Stimulated activated memory B cell treated with anti-CD40 and anti-IgM and Interleukin-4, amounts not matched to agents 10 μg/mL and 1 μg/mL and 100 μg/mL, for 72 hours (primary cell): ENCODE data around the gene SLIT1.

Experiments used
- ATAC-seq: fragments of 150-1000 bp; cut with Tn5 transposase; 2 replicates; pipeline ENCODE4 v1.10.0; 2021
- H3K27ac Mint-ChIP-seq: one replicate; pipeline ENCODE4 v1.8.0; 2022; ENCODE audit warnings: mild to moderate bottlenecking, mixed read lengths
- H3K27me3 Mint-ChIP-seq: one replicate; pipeline ENCODE4 v1.8.0; 2022; ENCODE audit warnings: mixed read lengths
- H3K36me3 Mint-ChIP-seq: one replicate; pipeline ENCODE4 v1.8.0; 2022; ENCODE audit warnings: mixed read lengths
- H3K4me1 Mint-ChIP-seq: one replicate; pipeline ENCODE4 v1.8.0; 2022; ENCODE audit warnings: mixed read lengths
- H3K4me3 Mint-ChIP-seq: one replicate; pipeline ENCODE4 v1.8.0; 2022; ENCODE audit warnings: mild to moderate bottlenecking, moderate library complexity, mixed read lengths
- H3K9me3 Mint-ChIP-seq: one replicate; pipeline ENCODE4 v1.8.0; 2022; ENCODE audit warnings: mixed read lengths

SLIT1 gene

GRCh38 chr10:97024168-97025073 is 161.3 kb downstream of the SLIT1 start:
- H3K27me3 Mint-ChIP-seq = no peaks in the 10 kb centered on the region
- no peak overlapping the region for H3K4me3 Mint-ChIP-seq
- H3K4me1 Mint-ChIP-seq = peaks cover 18% of the 10 kb centered on the region
- ATAC-seq = peak; percentile 47
- H3K9me3 Mint-ChIP-seq = no peaks in the 10 kb centered on the region
- no peaks in the 10 kb centered on the region for H3K36me3 Mint-ChIP-seq
- no peak overlapping the region for H3K27ac Mint-ChIP-seq

- Mint-ChIP-seq H3K27ac (no peak overlapping the region), H3K27me3 (no peaks in the 10 kb centered on the region), H3K9me3 (no peaks in the 10 kb centered on the region), H3K36me3 (no peaks in the 10 kb centered on the region), H3K4me1 (peaks cover 18% of the 10 kb centered on the region), H3K4me3 (no peak overlapping the region)
- no peak for ATAC-seq
These were observed 162.2 kb downstream of the SLIT1 start for GRCh38 chr10:97023401-97024167.

GRCh38 chr10:97022616-97023015 is 163.1 kb downstream of the SLIT1 start:
- Mint-ChIP-seq H3K36me3 (no peaks in the 10 kb centered on the region), H3K4me3 (no peak overlapping the region), H3K27me3 (no peaks in the 10 kb centered on the region), H3K9me3 (no peaks in the 10 kb centered on the region), H3K27ac (no peak overlapping the region), H3K4me1 (peaks cover 20% of the 10 kb centered on the region)
- no peak for ATAC-seq

- no peak overlapping the region for H3K27ac Mint-ChIP-seq
- H3K36me3 Mint-ChIP-seq = no peaks in the 10 kb centered on the region
- no peak overlapping the region for H3K4me3 Mint-ChIP-seq
- H3K4me1 Mint-ChIP-seq = peaks cover 33% of the 10 kb centered on the region
- ATAC-seq = no peak
- no peaks in the 10 kb centered on the region for H3K9me3 Mint-ChIP-seq
- no peaks in the 10 kb centered on the region for H3K27me3 Mint-ChIP-seq
These were observed 165.0 kb downstream of the SLIT1 start for GRCh38 chr10:97020452-97021400.

- H3K4me1 Mint-ChIP-seq = peaks cover 38% of the 10 kb centered on the region
- ATAC-seq = no peak
- peaks cover 2% of the 10 kb centered on the region for H3K27me3 Mint-ChIP-seq
- no peaks in the 10 kb centered on the region for H3K36me3 Mint-ChIP-seq
- H3K27ac Mint-ChIP-seq = no peak overlapping the region
- H3K9me3 Mint-ChIP-seq = no peaks in the 10 kb centered on the region
- no peak overlapping the region for H3K4me3 Mint-ChIP-seq
These were observed 166.4 kb downstream of the SLIT1 start for GRCh38 chr10:97019213-97019844.

GRCh38 chr10:97018251-97019212 is 167.2 kb downstream of the SLIT1 start:
- H3K4me1 Mint-ChIP-seq = peaks cover 30% of the 10 kb centered on the region
- no peak overlapping the region for H3K27ac Mint-ChIP-seq
- ATAC-seq = no peak
- no peaks in the 10 kb centered on the region for H3K36me3 Mint-ChIP-seq
- H3K9me3 Mint-ChIP-seq = no peaks in the 10 kb centered on the region
- peaks cover 8% of the 10 kb centered on the region for H3K27me3 Mint-ChIP-seq
- no peak overlapping the region for H3K4me3 Mint-ChIP-seq

- Mint-ChIP-seq H3K4me3 (no peak overlapping the region), H3K27ac (peak overlapping the region; percentile 41), H3K4me1 (peaks cover 28% of the 10 kb centered on the region), H3K9me3 (no peaks in the 10 kb centered on the region), H3K36me3 (no peaks in the 10 kb centered on the region), H3K27me3 (peaks cover 8% of the 10 kb centered on the region)
- ATAC-seq = peak; percentile 6
These were observed 168.3 kb downstream of the SLIT1 start for GRCh38 chr10:97017474-97017903.

- Mint-ChIP-seq H3K4me1 (peaks cover 26% of the 10 kb centered on the region), H3K27me3 (peaks cover 8% of the 10 kb centered on the region), H3K4me3 (peak overlapping the region; percentile 45), H3K36me3 (no peaks in the 10 kb centered on the region), H3K9me3 (no peaks in the 10 kb centered on the region), H3K27ac (peak overlapping the region; percentile 41)
- ATAC-seq = peak; percentile 71
These were observed 168.9 kb downstream of the SLIT1 start for GRCh38 chr10:97016728-97017473.

GRCh38 chr10:97015240-97015639 is 170.5 kb downstream of the SLIT1 start:
- Mint-ChIP-seq H3K27ac (no peak overlapping the region), H3K27me3 (peaks cover 8% of the 10 kb centered on the region), H3K4me3 (no peak overlapping the region), H3K36me3 (no peaks in the 10 kb centered on the region), H3K4me1 (peaks cover 22% of the 10 kb centered on the region), H3K9me3 (no peaks in the 10 kb centered on the region)
- no peak for ATAC-seq

- Mint-ChIP-seq H3K36me3 (no peaks in the 10 kb centered on the region), H3K27me3 (peaks cover 8% of the 10 kb centered on the region), H3K4me1 (peaks cover 27% of the 10 kb centered on the region), H3K4me3 (no peak overlapping the region), H3K27ac (no peak overlapping the region), H3K9me3 (no peaks in the 10 kb centered on the region)
- no peak for ATAC-seq
These were observed 171.8 kb downstream of the SLIT1 start for GRCh38 chr10:97013983-97014382.

GRCh38 chr10:97013568-97013967 is 172.2 kb downstream of the SLIT1 start:
- Mint-ChIP-seq H3K4me3 (no peak overlapping the region), H3K9me3 (no peaks in the 10 kb centered on the region), H3K4me1 (peaks cover 27% of the 10 kb centered on the region), H3K27me3 (peaks cover 8% of the 10 kb centered on the region), H3K36me3 (no peaks in the 10 kb centered on the region), H3K27ac (no peak overlapping the region)
- ATAC-seq = no peak

- no peak for ATAC-seq
- peaks cover 24% of the 10 kb centered on the region for H3K4me1 Mint-ChIP-seq
- no peak overlapping the region for H3K4me3 Mint-ChIP-seq
- no peak overlapping the region for H3K27ac Mint-ChIP-seq
- H3K36me3 Mint-ChIP-seq = peaks cover 5% of the 10 kb centered on the region
- peaks cover 5% of the 10 kb centered on the region for H3K9me3 Mint-ChIP-seq
- H3K27me3 Mint-ChIP-seq = peaks cover 8% of the 10 kb centered on the region
These were observed 173.3 kb downstream of the SLIT1 start for GRCh38 chr10:97012470-97012869.

GRCh38 chr10:97011397-97011796 is 174.4 kb downstream of the SLIT1 start:
- Mint-ChIP-seq H3K36me3 (peaks cover 15% of the 10 kb centered on the region), H3K9me3 (peaks cover 16% of the 10 kb centered on the region), H3K4me1 (peaks cover 13% of the 10 kb centered on the region), H3K4me3 (no peak overlapping the region), H3K27me3 (peaks cover 8% of the 10 kb centered on the region), H3K27ac (no peak overlapping the region)
- no peak for ATAC-seq
